ENCODE measurements around the gene ANKS1A.

ANKS1A gene

GRCh38 chr6:35055891-35056290 is 166.8 kb downstream of the ANKS1A start:
- no peak for TF ChIP-seq CTCF (conservative IDR thresholded peaks at IDR 0.05)
- H3K27ac ChIP-seq: no peak overlapping the region

- no peak overlapping the region for H3K27ac ChIP-seq
- TF ChIP-seq CTCF (conservative IDR thresholded peaks at IDR 0.05): no peak
Measured at GRCh38 chr6:35056952-35057351, 167.9 kb downstream of the ANKS1A start.

- H3K27ac ChIP-seq: no peak overlapping the region
- TF ChIP-seq CTCF (conservative IDR thresholded peaks at IDR 0.05): no peak
Measured at GRCh38 chr6:35057449-35058357, 168.6 kb downstream of the ANKS1A start.

- TF ChIP-seq CTCF (conservative IDR thresholded peaks at IDR 0.05): no peak
- H3K27ac ChIP-seq: no peak overlapping the region
Measured at GRCh38 chr6:35058358-35058675, 169.3 kb downstream of the ANKS1A start.

GRCh38 chr6:35058865-35059522 is 169.9 kb downstream of the ANKS1A start:
- TF ChIP-seq CTCF (conservative IDR thresholded peaks at IDR 0.05): no peak
- no peak overlapping the region for H3K27ac ChIP-seq

GRCh38 chr6:35059596-35060345 is 170.7 kb downstream of the ANKS1A start:
- no peak overlapping the region for H3K27ac ChIP-seq
- no peak for TF ChIP-seq CTCF (conservative IDR thresholded peaks at IDR 0.05)

GRCh38 chr6:35061102-35061615 is 172.1 kb downstream of the ANKS1A start:
- no peak overlapping the region for H3K27ac ChIP-seq
- TF ChIP-seq CTCF (conservative IDR thresholded peaks at IDR 0.05): no peak
